ENCODE results near the gene PSAP. TPM values are rescaled to one million over a fixed set of nuclear protein-coding genes. Genes with fewer than 3 reads are reported as not detected.
A peak's percentile ranks its signal among the peaks of the same experiment; 100 is the strongest.

PSAP gene
- total RNA-seq, 1 donor from 2014 or later = 1,464 TPM

- DNase-seq (ENCODE audit: low read depth) = no peak
Measured at GRCh38 chr10:71807557-71808510, 43.2 kb downstream of the PSAP start.

GRCh38 chr10:71806704-71807556 lies 44.1 kb downstream of the PSAP start:
- DNase-seq (ENCODE audit: low read depth) = no peak

GRCh38 chr10:71805776-71806703 lies 45.0 kb downstream of the PSAP start:
- peak; percentile 23 for DNase-seq (ENCODE audit: low read depth)

GRCh38 chr10:71804077-71804476 lies 47.0 kb downstream of the PSAP start:
- DNase-seq (ENCODE audit: low read depth) = no peak

DNA sequence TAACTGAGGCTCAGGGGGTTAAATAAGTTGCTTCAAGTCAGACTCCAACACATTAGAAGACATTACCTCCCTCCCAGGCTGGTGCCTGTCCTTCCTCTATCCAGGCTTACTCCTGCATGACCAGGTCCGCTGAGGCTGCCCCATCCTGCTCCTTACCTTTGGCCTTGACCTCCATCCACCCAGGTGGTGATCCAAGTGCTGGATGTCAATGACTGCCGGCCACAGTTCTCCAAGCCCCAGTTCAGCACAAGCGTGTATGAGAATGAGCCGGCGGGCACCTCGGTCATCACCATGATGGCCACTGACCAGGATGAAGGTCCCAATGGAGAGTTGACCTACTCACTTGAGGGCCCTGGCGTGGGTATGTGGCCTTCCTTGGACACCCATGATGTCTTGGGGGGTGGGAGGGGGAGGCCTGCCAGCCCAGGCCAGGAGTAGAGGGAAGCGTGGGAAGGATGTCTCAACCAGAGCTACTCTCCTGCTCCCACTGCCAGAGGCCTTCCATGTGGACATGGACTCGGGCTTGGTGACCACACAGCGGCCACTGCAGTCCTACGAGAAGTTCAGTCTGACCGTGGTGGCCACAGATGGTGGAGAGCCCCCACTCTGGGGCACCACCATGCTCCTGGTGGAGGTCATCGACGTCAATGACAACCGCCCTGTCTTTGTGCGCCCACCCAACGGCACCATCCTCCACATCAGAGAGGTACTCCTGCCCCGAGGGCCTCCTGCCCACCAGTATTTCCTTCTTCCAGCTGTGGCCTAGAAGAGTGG lies 48.1 kb downstream of the PSAP start:
- no peak for DNase-seq (ENCODE audit: low read depth)

DNA sequence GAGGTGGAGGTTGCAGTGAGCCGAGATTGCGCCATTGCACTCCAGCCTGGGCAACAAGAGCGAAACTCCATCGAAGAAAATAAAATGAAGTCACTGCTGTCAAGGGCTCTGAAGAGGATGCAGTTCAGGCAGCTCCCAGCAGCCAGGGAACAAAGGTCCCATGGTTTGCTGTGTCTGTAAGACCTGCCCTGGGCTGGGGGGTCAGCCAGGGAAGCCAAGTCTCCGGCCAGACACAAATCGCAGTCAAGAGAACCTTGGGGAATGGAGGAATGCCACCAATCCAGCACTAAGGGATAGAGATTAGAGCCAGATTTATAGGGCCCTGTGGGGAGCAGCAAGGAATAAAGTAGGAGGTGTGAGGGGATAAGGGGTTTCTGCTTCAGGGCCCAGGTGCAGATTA lies 48.8 kb downstream of the PSAP start:
- no peak for DNase-seq (ENCODE audit: low read depth)

- no peak for DNase-seq (ENCODE audit: low read depth)
Measured at GRCh38 chr10:71801361-71801760, 49.7 kb downstream of the PSAP start.

DNA sequence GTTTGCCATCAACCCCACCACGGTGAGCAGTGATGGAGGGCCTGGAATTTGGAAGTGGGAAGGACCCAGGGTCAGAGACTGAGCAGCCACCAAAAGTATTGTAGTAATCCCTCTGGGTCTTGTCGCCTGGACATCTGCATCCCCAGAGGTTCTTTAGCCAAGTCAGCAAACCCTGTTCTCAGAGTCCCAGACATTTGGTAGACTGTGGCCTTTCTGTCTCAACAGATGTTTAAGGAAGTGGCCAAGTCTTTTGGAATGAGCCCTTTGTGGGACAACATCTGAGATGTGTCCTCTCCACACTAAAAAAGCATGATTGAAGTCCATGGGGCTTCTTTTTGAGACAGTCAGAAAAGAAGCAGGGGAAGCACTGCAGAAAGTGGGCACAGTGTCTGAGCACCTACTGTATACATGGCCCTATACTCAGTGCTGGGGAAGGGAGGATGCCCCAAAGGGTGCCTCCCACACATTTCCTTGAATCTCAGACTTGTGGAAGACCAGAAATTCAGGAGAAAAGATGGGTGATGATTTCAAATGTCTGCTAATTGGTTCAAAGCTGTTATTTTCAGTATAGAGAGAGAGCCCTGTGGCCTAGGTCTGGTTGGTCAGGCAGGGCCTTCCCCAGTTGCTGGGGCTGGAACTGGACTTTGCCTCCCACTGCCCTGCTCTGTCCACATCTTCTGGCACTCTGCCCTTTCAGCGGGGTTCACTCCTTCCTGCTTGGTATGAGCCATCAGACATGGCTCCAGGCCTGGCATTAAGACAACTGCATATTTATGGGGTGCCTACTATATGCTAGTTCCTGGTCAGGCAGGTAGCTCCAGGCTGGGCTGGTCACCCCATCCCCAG lies 51.2 kb downstream of the PSAP start:
- DNase-seq (ENCODE audit: low read depth) = peak; percentile 60

DNA sequence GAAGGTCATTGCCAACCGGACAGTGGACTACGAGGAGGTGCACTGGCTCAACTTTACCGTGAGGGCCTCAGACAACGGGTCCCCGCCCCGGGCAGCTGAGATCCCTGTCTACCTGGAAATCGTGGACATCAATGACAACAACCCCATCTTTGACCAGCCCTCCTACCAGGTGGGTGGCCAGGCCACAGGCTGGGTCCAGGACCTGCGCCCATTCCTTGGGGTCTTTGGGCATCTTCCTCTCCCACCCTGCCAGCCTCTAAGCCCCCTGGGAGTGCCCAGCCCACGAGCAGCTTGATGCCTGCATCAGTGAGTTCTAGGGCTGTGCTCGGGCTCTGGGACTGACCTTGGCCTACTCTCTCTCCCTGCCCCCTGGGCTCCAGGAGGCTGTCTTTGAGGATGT lies 51.9 kb downstream of the PSAP start:
- no peak for DNase-seq (ENCODE audit: low read depth)

- DNase-seq (ENCODE audit: low read depth) = no peak
Measured at GRCh38 chr10:71798308-71798624, 52.8 kb downstream of the PSAP start.

- DNase-seq (ENCODE audit: low read depth) = no peak
Measured at GRCh38 chr10:71797533-71798307, 53.3 kb downstream of the PSAP start.

- DNase-seq (ENCODE audit: low read depth) = no peak
Measured at GRCh38 chr10:71796749-71797405, 54.2 kb downstream of the PSAP start.

DNA sequence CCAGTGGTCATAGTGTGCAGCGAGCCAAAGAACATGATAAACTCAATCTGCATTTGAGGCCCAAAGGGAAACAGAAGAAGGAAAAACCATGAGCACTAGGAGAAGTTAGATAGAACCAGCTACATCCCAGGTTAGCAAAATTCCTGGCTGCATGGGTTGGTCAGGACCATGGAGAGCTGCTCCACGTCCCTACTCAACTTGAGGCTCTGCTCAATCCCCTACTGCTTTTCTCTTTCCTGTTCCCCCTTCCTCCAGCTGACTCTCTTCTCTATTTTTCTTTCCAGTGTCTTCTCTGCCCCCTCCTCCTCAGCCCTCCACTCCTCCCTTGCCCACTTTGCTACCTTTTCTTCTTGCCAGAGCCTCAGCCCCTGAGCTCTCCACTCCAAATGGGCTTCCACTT lies 55.8 kb downstream of the PSAP start:
- DNase-seq (ENCODE audit: low read depth) = no peak

- no peak for DNase-seq (ENCODE audit: low read depth)
Measured at GRCh38 chr10:71790749-71791440, 60.2 kb downstream of the PSAP start.

DNA sequence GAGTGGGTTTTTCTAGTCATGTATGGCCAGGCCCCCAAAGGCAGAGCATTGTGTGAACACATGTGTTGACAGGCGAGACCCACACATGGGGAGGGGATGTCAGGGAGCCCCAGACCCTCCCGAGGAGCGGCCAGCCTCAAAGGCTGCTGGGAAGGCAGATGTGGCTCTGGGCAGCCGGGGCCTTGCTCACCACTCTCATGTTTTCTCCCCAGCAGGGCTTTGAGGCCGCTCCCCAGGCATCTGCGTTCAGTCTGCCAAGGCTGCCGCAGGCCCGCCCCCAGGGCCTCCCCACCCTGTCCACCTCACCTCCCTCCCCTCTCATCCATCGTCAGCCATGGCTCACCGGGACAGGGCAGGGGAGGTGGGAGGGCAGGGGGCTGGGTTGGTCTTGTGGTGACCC lies 61.2 kb downstream of the PSAP start:
- DNase-seq (ENCODE audit: low read depth) = no peak

DNA sequence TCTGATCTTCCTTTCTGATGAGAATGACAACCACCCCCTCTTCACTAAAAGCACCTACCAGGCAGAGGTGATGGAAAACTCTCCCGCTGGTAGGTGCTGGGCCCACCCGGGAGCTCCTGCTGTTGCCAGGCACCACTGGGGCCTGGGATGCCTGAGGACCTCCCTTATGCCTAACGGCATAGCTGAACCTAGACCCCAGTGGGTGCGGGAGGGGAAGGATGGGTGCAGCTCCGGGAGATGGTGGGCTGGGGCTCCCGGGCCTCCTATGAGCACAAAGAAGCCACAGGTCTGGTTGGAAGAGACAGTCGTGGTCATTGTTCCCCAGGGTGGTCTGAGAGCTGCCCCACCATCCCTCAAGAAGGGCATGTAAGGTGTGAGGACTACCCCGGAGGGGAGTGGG lies 62.1 kb downstream of the PSAP start:
- no peak for DNase-seq (ENCODE audit: low read depth)

GRCh38 chr10:71784679-71785272 lies 66.3 kb downstream of the PSAP start:
- no peak for DNase-seq (ENCODE audit: low read depth)
